WTC11 (cell line): ENCODE results near the gene ZNF18.
"Not testable (repeated sequence)": the region's sequence is repeated elsewhere in the genome, so short reads cannot be mapped to it uniquely, and the experiment has no call there.

Experiments
- CBFB ChIP-seq: sonication (generic); formaldehyde crosslinking; IDR thresholded peaks from 2 replicates; pipeline ENCODE4 v1.8.1; 2022; ENCODE audit warnings: mild to moderate bottlenecking, low read depth, missing genetic modification reagents
- CREM ChIP-seq: sonication (generic); formaldehyde crosslinking; IDR thresholded peaks from 2 replicates; pipeline ENCODE4 v1.8.1; 2022; ENCODE audit warnings: mild to moderate bottlenecking, missing genetic modification reagents, moderate library complexity
- ETV6 ChIP-seq: sonication (generic); formaldehyde crosslinking; IDR thresholded peaks from 2 replicates; pipeline ENCODE4 v1.8.1; 2022; ENCODE audit warnings: mild to moderate bottlenecking, missing genetic modification reagents
- FOXK1 ChIP-seq: sonication (generic); formaldehyde crosslinking; IDR thresholded peaks from 2 replicates; pipeline ENCODE4 v1.8.0; 2022; ENCODE audit warnings: mild to moderate bottlenecking, moderate library complexity, missing genetic modification reagents
- JUN ChIP-seq: sonication (generic); formaldehyde crosslinking; IDR thresholded peaks from 2 replicates; pipeline ENCODE4 v1.8.0; 2023; ENCODE audit warnings: mild to moderate bottlenecking, missing genetic modification reagents
- OVOL2 ChIP-seq: fragments of 250-450 bp; sonication (Bioruptor Pico); IDR thresholded peaks from 2 replicates; pipeline ENCODE4 v1.9.0; 2021; ENCODE audit warnings: mild to moderate bottlenecking, borderline replicate concordance
- SP1 ChIP-seq: sonication (generic); formaldehyde crosslinking; conservative IDR thresholded peaks from 2 replicates; pipeline ENCODE4 v1.8.1; 2022; ENCODE audit warnings: missing genetic modification reagents
- TCF7 ChIP-seq: sonication (generic); formaldehyde crosslinking; IDR thresholded peaks from 2 replicates; pipeline ENCODE4 v1.8.0; 2022; ENCODE audit warnings: mild to moderate bottlenecking, low read depth, missing genetic modification reagents, moderate library complexity
- TF ChIP-seq, protein P1 (sequence below): sonication (generic); formaldehyde crosslinking; IDR thresholded peaks from 2 replicates; pipeline ENCODE4 v1.8.1; 2022; ENCODE audit warnings: mild to moderate bottlenecking, moderate library complexity, missing genetic modification reagents
- TF ChIP-seq, protein P2 (sequence below): fragments of 200-600 bp; IDR thresholded peaks from 2 replicates; pipeline ENCODE4 v1.8.0; 2022; ENCODE audit warnings: antibody characterized with exemption
- TF ChIP-seq, protein P3 (sequence below): sonication (generic); formaldehyde crosslinking; conservative IDR thresholded peaks from 2 replicates; pipeline ENCODE4 v1.8.1; 2022; ENCODE audit warnings: mild to moderate bottlenecking, missing genetic modification reagents
- TF ChIP-seq, protein P4 (sequence below): sonication (generic); formaldehyde crosslinking; IDR thresholded peaks from 2 replicates; pipeline ENCODE4 v1.8.0; 2022; ENCODE audit warnings: mild to moderate bottlenecking, missing genetic modification reagents
- TF ChIP-seq, protein P5 (sequence below): sonication (generic); formaldehyde crosslinking; IDR thresholded peaks from 2 replicates; pipeline ENCODE4 v1.8.1; 2023; ENCODE audit warnings: mild to moderate bottlenecking, moderate library complexity, missing genetic modification reagents

DNA sequence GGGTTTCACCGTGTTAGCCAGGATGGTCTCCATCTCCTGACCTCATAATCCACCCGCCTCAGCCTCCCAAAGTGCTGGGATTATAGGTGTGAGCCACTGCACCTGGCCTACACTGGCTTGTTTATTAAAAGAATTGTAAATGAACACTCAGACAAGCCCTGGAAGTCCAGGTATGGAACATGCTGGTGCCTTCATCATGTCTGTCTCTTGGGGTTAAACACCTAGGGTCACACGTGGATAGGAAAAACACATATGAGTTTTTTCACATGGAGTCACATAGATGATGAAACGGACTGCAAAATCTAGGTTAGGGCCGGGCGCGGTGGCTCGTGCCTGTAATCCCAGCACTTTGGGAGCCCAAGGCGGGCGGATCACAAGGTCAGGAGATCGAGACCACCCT lies 54.2 kb downstream of the ZNF18 start:
- TF ChIP-seq, protein P1, sequence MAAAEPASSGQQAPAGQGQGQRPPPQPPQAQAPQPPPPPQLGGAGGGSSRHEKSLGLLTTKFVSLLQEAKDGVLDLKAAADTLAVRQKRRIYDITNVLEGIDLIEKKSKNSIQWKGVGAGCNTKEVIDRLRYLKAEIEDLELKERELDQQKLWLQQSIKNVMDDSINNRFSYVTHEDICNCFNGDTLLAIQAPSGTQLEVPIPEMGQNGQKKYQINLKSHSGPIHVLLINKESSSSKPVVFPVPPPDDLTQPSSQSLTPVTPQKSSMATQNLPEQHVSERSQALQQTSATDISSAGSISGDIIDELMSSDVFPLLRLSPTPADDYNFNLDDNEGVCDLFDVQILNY: not testable (repeated sequence)
- TF ChIP-seq, protein P2, sequence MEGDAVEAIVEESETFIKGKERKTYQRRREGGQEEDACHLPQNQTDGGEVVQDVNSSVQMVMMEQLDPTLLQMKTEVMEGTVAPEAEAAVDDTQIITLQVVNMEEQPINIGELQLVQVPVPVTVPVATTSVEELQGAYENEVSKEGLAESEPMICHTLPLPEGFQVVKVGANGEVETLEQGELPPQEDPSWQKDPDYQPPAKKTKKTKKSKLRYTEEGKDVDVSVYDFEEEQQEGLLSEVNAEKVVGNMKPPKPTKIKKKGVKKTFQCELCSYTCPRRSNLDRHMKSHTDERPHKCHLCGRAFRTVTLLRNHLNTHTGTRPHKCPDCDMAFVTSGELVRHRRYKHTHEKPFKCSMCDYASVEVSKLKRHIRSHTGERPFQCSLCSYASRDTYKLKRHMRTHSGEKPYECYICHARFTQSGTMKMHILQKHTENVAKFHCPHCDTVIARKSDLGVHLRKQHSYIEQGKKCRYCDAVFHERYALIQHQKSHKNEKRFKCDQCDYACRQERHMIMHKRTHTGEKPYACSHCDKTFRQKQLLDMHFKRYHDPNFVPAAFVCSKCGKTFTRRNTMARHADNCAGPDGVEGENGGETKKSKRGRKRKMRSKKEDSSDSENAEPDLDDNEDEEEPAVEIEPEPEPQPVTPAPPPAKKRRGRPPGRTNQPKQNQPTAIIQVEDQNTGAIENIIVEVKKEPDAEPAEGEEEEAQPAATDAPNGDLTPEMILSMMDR: not testable (repeated sequence)
- not testable (repeated sequence) for TF ChIP-seq ETV6 (CRISPR knock-in tag); JUN; FOXK1 (CRISPR knock-in tag); CREM (CRISPR knock-in tag); OVOL2 (CRISPR knock-in tag); SP1 (CRISPR knock-in tag); TCF7 (CRISPR knock-in tag); CBFB (CRISPR knock-in tag)
- TF ChIP-seq, protein P3, sequence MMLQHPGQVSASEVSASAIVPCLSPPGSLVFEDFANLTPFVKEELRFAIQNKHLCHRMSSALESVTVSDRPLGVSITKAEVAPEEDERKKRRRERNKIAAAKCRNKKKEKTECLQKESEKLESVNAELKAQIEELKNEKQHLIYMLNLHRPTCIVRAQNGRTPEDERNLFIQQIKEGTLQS (CRISPR knock-in tag): not testable (repeated sequence)
- TF ChIP-seq, protein P4, sequence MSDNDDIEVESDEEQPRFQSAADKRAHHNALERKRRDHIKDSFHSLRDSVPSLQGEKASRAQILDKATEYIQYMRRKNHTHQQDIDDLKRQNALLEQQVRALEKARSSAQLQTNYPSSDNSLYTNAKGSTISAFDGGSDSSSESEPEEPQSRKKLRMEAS (CRISPR knock-in tag): not testable (repeated sequence)
- TF ChIP-seq, protein P5, sequence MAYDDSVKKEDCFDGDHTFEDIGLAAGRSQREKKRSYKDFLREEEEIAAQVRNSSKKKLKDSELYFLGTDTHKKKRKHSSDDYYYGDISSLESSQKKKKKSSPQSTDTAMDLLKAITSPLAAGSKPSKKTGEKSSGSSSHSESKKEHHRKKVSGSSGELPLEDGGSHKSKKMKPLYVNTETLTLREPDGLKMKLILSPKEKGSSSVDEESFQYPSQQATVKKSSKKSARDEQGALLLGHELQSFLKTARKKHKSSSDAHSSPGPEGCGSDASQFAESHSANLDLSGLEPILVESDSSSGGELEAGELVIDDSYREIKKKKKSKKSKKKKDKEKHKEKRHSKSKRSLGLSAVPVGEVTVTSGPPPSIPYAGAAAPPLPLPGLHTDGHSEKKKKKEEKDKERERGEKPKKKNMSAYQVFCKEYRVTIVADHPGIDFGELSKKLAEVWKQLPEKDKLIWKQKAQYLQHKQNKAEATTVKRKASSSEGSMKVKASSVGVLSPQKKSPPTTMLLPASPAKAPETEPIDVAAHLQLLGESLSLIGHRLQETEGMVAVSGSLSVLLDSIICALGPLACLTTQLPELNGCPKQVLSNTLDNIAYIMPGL (CRISPR knock-in tag): not testable (repeated sequence)
